ENCODE data around the gene SUB1.

GRCh38 chr5:32602906-32603305, 17.5 kb downstream of the SUB1 start:
- TF ChIP-seq EZH2 (IDR thresholded peaks at IDR 0.05): no peak
- no peak for TF ChIP-seq POLR2AphosphoS5 (IDR thresholded peaks at IDR 0.05; ENCODE audit: borderline replicate concordance, low read depth, low read length)
- TF ChIP-seq FOXP2 (optimal IDR thresholded peaks at IDR 0.05; ENCODE audit: control extremely low read depth, extremely low read length, insufficient read depth): no peak
